Raji (cell line): Measurements from ENCODE around the gene FOCAD.

Source experiments
- POLR2A ChIP-seq: IDR thresholded peaks from 2 replicates; pipeline ENCODE4 v1.6.1; 2011; ENCODE audit warnings: low read depth, low read length, control low read depth; ENCODE audit not compliant: insufficient read depth

The FOCAD gene

GRCh38 chr9:20659474-20659967 lies 24.5 kb upstream of the FOCAD start:
- no peak for TF ChIP-seq POLR2A

DNA sequence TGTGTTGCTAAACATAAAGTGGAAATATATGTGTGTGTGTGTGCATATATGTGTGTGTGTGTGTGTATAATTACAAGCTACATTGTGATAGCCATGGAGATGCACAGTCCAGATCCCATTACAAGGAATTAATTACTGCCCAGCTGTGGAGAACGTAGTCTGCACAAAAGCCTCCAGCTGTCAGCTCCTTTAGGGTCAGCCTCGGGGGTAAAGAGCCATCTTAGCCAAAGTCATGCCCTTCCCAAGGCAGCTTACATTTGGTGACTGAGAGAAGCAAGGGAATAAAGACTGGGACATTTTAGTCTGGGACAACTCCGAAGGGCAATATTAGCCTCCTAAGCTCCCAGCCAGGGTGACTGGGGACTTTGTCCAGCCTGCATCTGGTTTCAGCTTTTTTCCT lies 21.9 kb upstream of the FOCAD start:
- no peak for TF ChIP-seq POLR2A

GRCh38 chr9:20663133-20663532 lies 20.9 kb upstream of the FOCAD start:
- TF ChIP-seq POLR2A, result no peak

DNA sequence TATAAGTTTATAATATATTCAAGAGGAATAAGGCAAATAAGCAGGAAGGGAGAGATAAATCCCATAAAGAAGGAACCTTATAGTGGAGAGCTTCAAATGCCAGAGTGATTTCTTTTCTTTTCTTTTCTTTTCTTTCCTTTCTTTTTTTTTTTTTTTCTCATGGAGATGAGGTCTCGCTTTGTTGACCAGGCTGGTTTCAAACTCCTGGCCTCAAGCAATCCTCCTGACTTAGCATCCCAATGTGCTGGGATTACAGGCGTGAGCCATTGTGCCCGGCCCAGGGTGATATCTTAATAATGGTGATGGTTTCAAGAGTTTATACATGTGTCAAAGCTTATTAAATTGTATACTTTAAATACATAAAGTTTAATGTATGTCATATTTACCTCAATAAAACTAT lies 19.6 kb upstream of the FOCAD start:
- TF ChIP-seq POLR2A, result no peak

GRCh38 chr9:20670395-20670794 lies 13.7 kb upstream of the FOCAD start:
- no peak for TF ChIP-seq POLR2A

DNA sequence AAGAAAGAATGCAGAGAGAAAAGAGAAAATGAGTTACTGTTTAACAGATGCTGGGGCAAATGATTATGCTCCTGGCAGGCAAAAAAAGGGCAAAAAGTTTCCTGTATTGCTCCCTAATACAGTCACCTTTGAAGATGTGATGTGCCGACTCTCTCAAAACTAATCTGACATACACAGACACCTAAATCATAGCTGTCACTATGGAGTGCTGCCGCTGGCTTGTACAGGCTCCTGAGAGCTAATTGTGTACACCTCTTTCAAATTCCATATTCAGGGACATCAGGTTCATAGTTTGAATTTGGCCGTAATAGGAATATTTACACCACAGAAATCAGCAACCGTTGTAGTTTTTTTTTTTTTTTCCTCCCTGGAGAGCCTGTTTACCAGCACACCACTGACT lies 12.4 kb upstream of the FOCAD start:
- no peak for TF ChIP-seq POLR2A

- no peak for TF ChIP-seq POLR2A
These were observed 2.6 kb upstream of the FOCAD start for GRCh38 chr9:20681467-20681866.

- TF ChIP-seq POLR2A, result no peak
These were observed 566 bp upstream of the FOCAD start for GRCh38 chr9:20683351-20684034.

GRCh38 chr9:20684875-20685696 lies 1.0 kb downstream of the FOCAD start:
- no peak for TF ChIP-seq POLR2A

DNA sequence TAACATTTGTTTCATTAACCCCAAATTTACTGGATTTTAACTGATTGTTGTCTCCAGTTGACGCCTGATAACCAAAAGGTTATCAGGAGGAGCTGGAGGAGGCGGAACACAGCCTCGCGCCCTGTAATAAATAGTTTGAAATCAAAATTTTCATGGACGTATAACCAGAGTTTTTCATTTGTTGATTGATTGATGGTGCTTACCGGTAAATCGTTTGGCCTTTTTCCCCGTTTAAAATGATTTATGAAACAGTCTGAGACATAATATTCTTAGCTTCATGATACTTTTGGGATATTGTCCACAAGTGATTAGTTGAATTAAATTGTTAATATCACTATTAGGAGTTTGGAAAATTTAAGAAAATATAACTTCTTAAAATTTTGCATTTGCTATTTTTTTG lies 1.7 kb downstream of the FOCAD start:
- no peak for TF ChIP-seq POLR2A

- no peak for TF ChIP-seq POLR2A
These were observed 5.8 kb downstream of the FOCAD start for GRCh38 chr9:20689833-20690232.

GRCh38 chr9:20692554-20692953 lies 8.5 kb downstream of the FOCAD start:
- TF ChIP-seq POLR2A, result no peak

GRCh38 chr9:20693068-20693467 lies 9.0 kb downstream of the FOCAD start:
- no peak for TF ChIP-seq POLR2A

GRCh38 chr9:20694248-20694647 lies 10.2 kb downstream of the FOCAD start:
- TF ChIP-seq POLR2A, result no peak

GRCh38 chr9:20697021-20697719 lies 13.1 kb downstream of the FOCAD start:
- TF ChIP-seq POLR2A, result no peak

- TF ChIP-seq POLR2A, result no peak
These were observed 14.7 kb downstream of the FOCAD start for GRCh38 chr9:20698782-20699181.
